Endothelial cell (in vitro differentiated cells): ENCODE data around the gene NFATC1. TPM values are rescaled to one million over a fixed set of nuclear protein-coding genes. Genes with fewer than 3 reads are reported as not detected.

ENCODE experiments used
- DNase-seq: peaks from one replicate; pipeline ENCODE4 v3.0.0; 2021; ENCODE audit warnings: low spot score
- H3K27ac Mint-ChIP-seq: one replicate; pipeline ENCODE4 v1.8.0; 2021; ENCODE audit warnings: mixed read lengths, inconsistent platforms; ENCODE audit not compliant: unreplicated experiment
- H3K27me3 Mint-ChIP-seq: one replicate; pipeline ENCODE4 v1.8.0; 2021; ENCODE audit warnings: mild to moderate bottlenecking, moderate library complexity, mixed read lengths, inconsistent platforms; ENCODE audit not compliant: unreplicated experiment
- H3K36me3 Mint-ChIP-seq: one replicate; pipeline ENCODE4 v1.8.0; 2021; ENCODE audit warnings: mild to moderate bottlenecking, low read depth, mixed read lengths, inconsistent platforms; ENCODE audit not compliant: unreplicated experiment
- H3K4me1 Mint-ChIP-seq: one replicate; pipeline ENCODE4 v1.8.0; 2021; ENCODE audit warnings: mild to moderate bottlenecking, mixed read lengths, inconsistent platforms; ENCODE audit not compliant: unreplicated experiment
- H3K4me3 Mint-ChIP-seq: one replicate; pipeline ENCODE4 v1.8.0; 2021; ENCODE audit warnings: mild to moderate bottlenecking, mixed read lengths, inconsistent platforms; ENCODE audit not compliant: unreplicated experiment
- H3K9me3 Mint-ChIP-seq: one replicate; pipeline ENCODE4 v1.8.0; 2021; ENCODE audit warnings: mixed read lengths, inconsistent platforms; ENCODE audit not compliant: unreplicated experiment
- CTCF ChIP-seq: fragments of 200-600 bp; sonication (generic); IDR thresholded peaks from one replicate; pipeline ENCODE4 v1.5.0; 2021; ENCODE audit warnings: antibody characterized with exemption; ENCODE audit not compliant: unreplicated experiment
- total RNA-seq: library from RNA; stranded (reverse); fragmentation: NEBNext Ultra II Directional; extraction: Animal tissue kit (Norgen Biotek cat#: 25700); gene quantifications from one replicate; pipeline ENCODE4 v1.2.1, GENCODE V29; 2021; ENCODE audit not compliant: unreplicated experiment

Gene NFATC1
- total RNA-seq, 1 donor from 2014 or later, result 40.6 TPM

- no peak for DNase-seq
- Mint-ChIP-seq H3K4me1 (peaks cover 16% of the 10 kb centered on the region), H3K36me3 (peaks cover 20% of the 10 kb centered on the region), H3K27me3 (peaks cover 10% of the 10 kb centered on the region), H3K4me3 (no peak overlapping the region), H3K9me3 (no peaks in the 10 kb centered on the region), H3K27ac (no peak overlapping the region)
- no peak for TF ChIP-seq CTCF
Observed at GRCh38 chr18:79524181-79525078, 128.7 kb downstream of the NFATC1 start.

GRCh38 chr18:79525556-79526467, 130.1 kb downstream of the NFATC1 start:
- no peak for DNase-seq

GRCh38 chr18:79526468-79527460, 131.0 kb downstream of the NFATC1 start:
- Mint-ChIP-seq H3K4me1 (peaks cover 10% of the 10 kb centered on the region), H3K36me3 (peaks cover 29% of the 10 kb centered on the region), H3K9me3 (no peaks in the 10 kb centered on the region), H3K27me3 (peaks cover 16% of the 10 kb centered on the region), H3K4me3 (no peak overlapping the region), H3K27ac (no peak overlapping the region)
- DNase-seq, result no peak
- TF ChIP-seq CTCF, result no peak

More at GRCh38 chr18:79525556-79526467, 130.1 kb downstream of the NFATC1 start:
- Mint-ChIP-seq H3K9me3 (no peaks in the 10 kb centered on the region), H3K4me1 (peaks cover 10% of the 10 kb centered on the region), H3K36me3 (peaks cover 24% of the 10 kb centered on the region), H3K27ac (no peak overlapping the region), H3K4me3 (no peak overlapping the region), H3K27me3 (peaks cover 14% of the 10 kb centered on the region)
- TF ChIP-seq CTCF, result no peak

GRCh38 chr18:79527656-79528315, 132.1 kb downstream of the NFATC1 start:
- H3K36me3 Mint-ChIP-seq, result peaks cover 30% of the 10 kb centered on the region
- H3K27ac Mint-ChIP-seq, result no peak overlapping the region
- H3K4me1 Mint-ChIP-seq, result peaks cover 10% of the 10 kb centered on the region
- H3K27me3 Mint-ChIP-seq, result peaks cover 16% of the 10 kb centered on the region
- no peak for TF ChIP-seq CTCF
- no peak for DNase-seq
- no peak overlapping the region for H3K4me3 Mint-ChIP-seq
- no peaks in the 10 kb centered on the region for H3K9me3 Mint-ChIP-seq
